HepG2 (cell line): Measurements from ENCODE around the gene MED1. TPM values are rescaled to one million over a fixed set of nuclear protein-coding genes. Genes with fewer than 3 reads are reported as not detected.

ENCODE experiments used
- CC2D1A ChIP-seq: sonication (generic); formaldehyde crosslinking; IDR thresholded peaks from 2 replicates; pipeline ENCODE4 v1.8.1; 2023; ENCODE audit warnings: mild to moderate bottlenecking, missing genetic modification reagents
- HMGA1 ChIP-seq: sonication (generic); formaldehyde crosslinking; conservative IDR thresholded peaks from 2 replicates; pipeline ENCODE4 v1.4.0; 2020; ENCODE audit warnings: missing genetic modification reagents
- JUN ChIP-seq: sonication (generic); formaldehyde crosslinking; IDR thresholded peaks from 2 replicates; pipeline ENCODE4 v1.4.0; 2020; ENCODE audit warnings: mild to moderate bottlenecking, missing genetic modification reagents
- NFKB2 ChIP-seq: sonication (generic); formaldehyde crosslinking; IDR thresholded peaks from 2 replicates; pipeline ENCODE4 v1.4.0; 2020; ENCODE audit warnings: missing genetic modification reagents, borderline replicate concordance
- ZC3H13 ChIP-seq: sonication (generic); formaldehyde crosslinking; IDR thresholded peaks from 2 replicates; pipeline ENCODE4 v1.8.1; 2023; ENCODE audit warnings: mild to moderate bottlenecking, missing genetic modification reagents, moderate library complexity
- ZNF121 ChIP-seq: sonication (generic); formaldehyde crosslinking; IDR thresholded peaks from 2 replicates; pipeline ENCODE4 v1.5.0; 2020; ENCODE audit warnings: mild to moderate bottlenecking, missing genetic modification reagents
- ZNF160 ChIP-seq: sonication (generic); formaldehyde crosslinking; IDR thresholded peaks from 2 replicates; pipeline ENCODE4 v1.8.0; 2022; ENCODE audit warnings: mild to moderate bottlenecking, inconsistent platforms, missing genetic modification reagents
- ZNF577 ChIP-seq: sonication (generic); formaldehyde crosslinking; IDR thresholded peaks from 2 replicates; pipeline ENCODE4 v1.4.0; 2020; ENCODE audit warnings: mild to moderate bottlenecking, low read depth, missing genetic modification reagents, borderline replicate concordance
- ZNF720 ChIP-seq: sonication (generic); formaldehyde crosslinking; IDR thresholded peaks from 2 replicates; pipeline ENCODE4 v1.4.0; 2020; ENCODE audit warnings: missing genetic modification reagents
- ZNF75D ChIP-seq: sonication (generic); formaldehyde crosslinking; IDR thresholded peaks from 2 replicates; pipeline ENCODE4 v1.8.1; 2023; ENCODE audit warnings: missing genetic modification reagents, mild to moderate bottlenecking, borderline replicate concordance
- ZNF768 ChIP-seq: sonication (generic); formaldehyde crosslinking; IDR thresholded peaks from 2 replicates; pipeline ENCODE4 v1.4.0; 2020; ENCODE audit warnings: missing genetic modification reagents
- polyA plus RNA-seq, 8 experiments: library from polyadenylated mRNA; depleted of rRNA in 3 of 8; stranded (reverse) in 7 of 8; unstranded in 1 of 8; fragments of >200 nt; fragmentation: Illumina TruSeq in 4 of 8; extraction: Trizol in 4 of 8; gene quantifications; 2 replicates each; pipeline versions ENCODE4 v1.2.1 to v1.2.3, GENCODE V29; 2011 to 2016; ENCODE audit warnings: low read depth in 4 of 8, missing spikeins in 1 of 8, mixed read lengths in 1 of 8; ENCODE audit not compliant: insufficient read depth in 1 of 8
- total RNA-seq, 5 experiments: library from RNA; depleted of rRNA; stranded (reverse); fragments of >200 nt; fragmentation: Illumina TruSeq; extraction: Trizol; gene quantifications; 2 replicates each; pipeline ENCODE4 v1.2.3, GENCODE V29; 2016; ENCODE audit warnings: low read depth in 1 of 5
- TF ChIP-seq, protein P1 (sequence below): sonication (generic); IDR thresholded peaks from 2 replicates; pipeline ENCODE4 v1.6.1; 2016; ENCODE audit warnings: low read depth, borderline replicate concordance
- TF ChIP-seq, protein P2 (sequence below): sonication (generic); formaldehyde crosslinking; IDR thresholded peaks from 2 replicates; pipeline ENCODE4 v1.5.1; 2020; ENCODE audit warnings: mild to moderate bottlenecking, missing genetic modification reagents, borderline replicate concordance
- TF ChIP-seq, protein P3 (sequence below): sonication (generic); formaldehyde crosslinking; IDR thresholded peaks from 2 replicates; pipeline ENCODE4 v1.4.0; 2020; ENCODE audit warnings: missing genetic modification reagents, borderline replicate concordance
- TF ChIP-seq, protein P4 (sequence below): sonication (generic); formaldehyde crosslinking; conservative IDR thresholded peaks from 2 replicates; pipeline ENCODE4 v1.8.1; 2023; ENCODE audit warnings: missing genetic modification reagents
- TF ChIP-seq, protein P5 (sequence below): sonication (generic); formaldehyde crosslinking; IDR thresholded peaks from 2 replicates; pipeline ENCODE4 v1.8.0; 2022; ENCODE audit warnings: missing genetic modification reagents, low read depth, mild to moderate bottlenecking, borderline replicate concordance
- TF ChIP-seq, protein P6 (sequence below): sonication (generic); formaldehyde crosslinking; IDR thresholded peaks from 2 replicates; pipeline ENCODE4 v1.4.0; 2020; ENCODE audit warnings: mild to moderate bottlenecking, missing genetic modification reagents

MED1 gene
- total and polyA plus RNA-seq, 2 of the 13 experiments (the other 11 are each of a cell fraction or from before 2014, with no cell fraction given) = 37.5 to 40.1 TPM

DNA sequence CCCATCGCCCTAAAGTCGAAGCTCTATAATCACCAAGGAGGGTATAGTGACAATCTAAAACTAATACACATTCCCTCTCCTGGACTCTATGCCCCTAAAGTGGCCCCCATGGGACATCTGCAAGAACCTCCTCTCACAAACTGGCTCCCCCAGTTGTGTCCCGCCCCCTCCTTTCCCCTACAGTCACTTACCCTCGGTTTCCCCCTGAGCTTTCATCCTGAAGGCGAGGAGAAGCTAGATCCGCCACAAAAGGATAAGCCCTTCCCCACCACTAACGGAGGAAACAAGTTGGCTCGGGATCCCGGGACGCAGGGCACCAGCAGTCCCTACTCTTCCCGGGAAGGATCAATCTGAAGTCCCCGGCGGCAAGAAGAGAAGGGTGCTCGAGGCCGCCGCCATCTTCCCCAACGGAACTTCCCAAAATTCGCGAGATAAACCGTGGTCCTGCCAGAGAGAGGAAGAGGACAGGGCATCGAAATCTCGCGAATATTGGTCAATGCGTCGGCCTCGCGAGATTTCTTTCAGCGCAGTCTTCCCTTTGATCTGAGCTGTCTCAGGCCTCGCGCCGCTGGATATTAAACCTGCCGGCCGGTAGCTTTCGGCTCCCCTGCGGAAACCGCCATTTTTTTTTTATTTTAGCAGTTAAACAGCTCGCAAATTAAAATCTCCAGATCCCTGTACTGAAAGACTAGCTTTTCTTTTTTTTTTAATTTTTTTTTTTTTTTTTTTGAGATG, at the start of gene MED1 (continued):
- TF ChIP-seq, protein P1, sequence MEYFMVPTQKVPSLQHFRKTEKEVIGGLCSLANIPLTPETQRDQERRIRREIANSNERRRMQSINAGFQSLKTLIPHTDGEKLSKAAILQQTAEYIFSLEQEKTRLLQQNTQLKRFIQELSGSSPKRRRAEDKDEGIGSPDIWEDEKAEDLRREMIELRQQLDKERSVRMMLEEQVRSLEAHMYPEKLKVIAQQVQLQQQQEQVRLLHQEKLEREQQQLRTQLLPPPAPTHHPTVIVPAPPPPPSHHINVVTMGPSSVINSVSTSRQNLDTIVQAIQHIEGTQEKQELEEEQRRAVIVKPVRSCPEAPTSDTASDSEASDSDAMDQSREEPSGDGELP = no peak
- TF ChIP-seq NFKB2 (CRISPR knock-in tag) (0 out of 2 replicates have a peak, but pooled peaks have one; percentile 34), ZNF720 (CRISPR knock-in tag) (no peak), ZNF75D (CRISPR knock-in tag) (no peak), ZNF768 (CRISPR knock-in tag) (no peak), ZNF577 (CRISPR knock-in tag) (no peak), HMGA1 (CRISPR knock-in tag) (no peak), ZC3H13 (CRISPR knock-in tag) (peak; percentile 17; the same call in 1 of the 2 replicates), JUN (CRISPR knock-in tag) (no peak), CC2D1A (no peak), ZNF121 (CRISPR knock-in tag) (0 out of 2 replicates have a peak, but pooled peaks have one; percentile 18), ZNF160 (CRISPR knock-in tag) (no peak)
- TF ChIP-seq, protein P2, sequence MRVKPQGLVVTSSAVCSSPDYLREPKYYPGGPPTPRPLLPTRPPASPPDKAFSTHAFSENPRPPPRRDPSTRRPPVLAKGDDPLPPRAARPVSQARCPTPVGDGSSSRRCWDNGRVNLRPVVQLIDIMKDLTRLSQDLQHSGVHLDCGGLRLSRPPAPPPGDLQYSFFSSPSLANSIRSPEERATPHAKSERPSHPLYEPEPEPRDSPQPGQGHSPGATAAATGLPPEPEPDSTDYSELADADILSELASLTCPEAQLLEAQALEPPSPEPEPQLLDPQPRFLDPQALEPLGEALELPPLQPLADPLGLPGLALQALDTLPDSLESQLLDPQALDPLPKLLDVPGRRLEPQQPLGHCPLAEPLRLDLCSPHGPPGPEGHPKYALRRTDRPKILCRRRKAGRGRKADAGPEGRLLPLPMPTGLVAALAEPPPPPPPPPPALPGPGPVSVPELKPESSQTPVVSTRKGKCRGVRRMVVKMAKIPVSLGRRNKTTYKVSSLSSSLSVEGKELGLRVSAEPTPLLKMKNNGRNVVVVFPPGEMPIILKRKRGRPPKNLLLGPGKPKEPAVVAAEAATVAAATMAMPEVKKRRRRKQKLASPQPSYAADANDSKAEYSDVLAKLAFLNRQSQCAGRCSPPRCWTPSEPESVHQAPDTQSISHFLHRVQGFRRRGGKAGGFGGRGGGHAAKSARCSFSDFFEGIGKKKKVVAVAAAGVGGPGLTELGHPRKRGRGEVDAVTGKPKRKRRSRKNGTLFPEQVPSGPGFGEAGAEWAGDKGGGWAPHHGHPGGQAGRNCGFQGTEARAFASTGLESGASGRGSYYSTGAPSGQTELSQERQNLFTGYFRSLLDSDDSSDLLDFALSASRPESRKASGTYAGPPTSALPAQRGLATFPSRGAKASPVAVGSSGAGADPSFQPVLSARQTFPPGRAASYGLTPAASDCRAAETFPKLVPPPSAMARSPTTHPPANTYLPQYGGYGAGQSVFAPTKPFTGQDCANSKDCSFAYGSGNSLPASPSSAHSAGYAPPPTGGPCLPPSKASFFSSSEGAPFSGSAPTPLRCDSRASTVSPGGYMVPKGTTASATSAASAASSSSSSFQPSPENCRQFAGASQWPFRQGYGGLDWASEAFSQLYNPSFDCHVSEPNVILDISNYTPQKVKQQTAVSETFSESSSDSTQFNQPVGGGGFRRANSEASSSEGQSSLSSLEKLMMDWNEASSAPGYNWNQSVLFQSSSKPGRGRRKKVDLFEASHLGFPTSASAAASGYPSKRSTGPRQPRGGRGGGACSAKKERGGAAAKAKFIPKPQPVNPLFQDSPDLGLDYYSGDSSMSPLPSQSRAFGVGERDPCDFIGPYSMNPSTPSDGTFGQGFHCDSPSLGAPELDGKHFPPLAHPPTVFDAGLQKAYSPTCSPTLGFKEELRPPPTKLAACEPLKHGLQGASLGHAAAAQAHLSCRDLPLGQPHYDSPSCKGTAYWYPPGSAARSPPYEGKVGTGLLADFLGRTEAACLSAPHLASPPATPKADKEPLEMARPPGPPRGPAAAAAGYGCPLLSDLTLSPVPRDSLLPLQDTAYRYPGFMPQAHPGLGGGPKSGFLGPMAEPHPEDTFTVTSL (CRISPR knock-in tag) = peak; percentile 16; the same call in 1 of the 2 replicates
- TF ChIP-seq, protein P3, sequence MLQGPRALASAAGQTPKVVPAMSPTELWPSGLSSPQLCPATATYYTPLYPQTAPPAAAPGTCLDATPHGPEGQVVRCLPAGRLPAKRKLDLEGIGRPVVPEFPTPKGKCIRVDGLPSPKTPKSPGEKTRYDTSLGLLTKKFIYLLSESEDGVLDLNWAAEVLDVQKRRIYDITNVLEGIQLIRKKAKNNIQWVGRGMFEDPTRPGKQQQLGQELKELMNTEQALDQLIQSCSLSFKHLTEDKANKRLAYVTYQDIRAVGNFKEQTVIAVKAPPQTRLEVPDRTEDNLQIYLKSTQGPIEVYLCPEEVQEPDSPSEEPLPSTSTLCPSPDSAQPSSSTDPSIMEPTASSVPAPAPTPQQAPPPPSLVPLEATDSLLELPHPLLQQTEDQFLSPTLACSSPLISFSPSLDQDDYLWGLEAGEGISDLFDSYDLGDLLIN (CRISPR knock-in tag) = no peak
- TF ChIP-seq, protein P4, sequence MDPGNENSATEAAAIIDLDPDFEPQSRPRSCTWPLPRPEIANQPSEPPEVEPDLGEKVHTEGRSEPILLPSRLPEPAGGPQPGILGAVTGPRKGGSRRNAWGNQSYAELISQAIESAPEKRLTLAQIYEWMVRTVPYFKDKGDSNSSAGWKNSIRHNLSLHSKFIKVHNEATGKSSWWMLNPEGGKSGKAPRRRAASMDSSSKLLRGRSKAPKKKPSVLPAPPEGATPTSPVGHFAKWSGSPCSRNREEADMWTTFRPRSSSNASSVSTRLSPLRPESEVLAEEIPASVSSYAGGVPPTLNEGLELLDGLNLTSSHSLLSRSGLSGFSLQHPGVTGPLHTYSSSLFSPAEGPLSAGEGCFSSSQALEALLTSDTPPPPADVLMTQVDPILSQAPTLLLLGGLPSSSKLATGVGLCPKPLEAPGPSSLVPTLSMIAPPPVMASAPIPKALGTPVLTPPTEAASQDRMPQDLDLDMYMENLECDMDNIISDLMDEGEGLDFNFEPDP (CRISPR knock-in tag) = peak; percentile 94
- TF ChIP-seq, protein P5, sequence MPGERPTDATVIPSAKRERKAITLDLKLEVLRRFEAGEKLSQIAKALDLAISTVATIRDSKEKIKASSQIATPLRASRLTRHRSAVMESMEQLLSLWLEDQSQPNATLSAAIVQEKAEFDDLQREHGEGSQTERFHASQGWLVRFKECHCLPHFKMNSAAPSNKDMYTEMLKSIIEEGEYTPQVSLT (CRISPR knock-in tag) = no peak
- TF ChIP-seq, protein P6, sequence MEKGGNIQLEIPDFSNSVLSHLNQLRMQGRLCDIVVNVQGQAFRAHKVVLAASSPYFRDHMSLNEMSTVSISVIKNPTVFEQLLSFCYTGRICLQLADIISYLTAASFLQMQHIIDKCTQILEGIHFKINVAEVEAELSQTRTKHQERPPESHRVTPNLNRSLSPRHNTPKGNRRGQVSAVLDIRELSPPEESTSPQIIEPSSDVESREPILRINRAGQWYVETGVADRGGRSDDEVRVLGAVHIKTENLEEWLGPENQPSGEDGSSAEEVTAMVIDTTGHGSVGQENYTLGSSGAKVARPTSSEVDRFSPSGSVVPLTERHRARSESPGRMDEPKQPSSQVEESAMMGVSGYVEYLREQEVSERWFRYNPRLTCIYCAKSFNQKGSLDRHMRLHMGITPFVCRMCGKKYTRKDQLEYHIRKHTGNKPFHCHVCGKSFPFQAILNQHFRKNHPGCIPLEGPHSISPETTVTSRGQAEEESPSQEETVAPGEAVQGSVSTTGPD (CRISPR knock-in tag) = no peak; the same call in 1 of the 2 replicates
